GM21619 (cell line): ENCODE measurements around the gene VSTM4.

Experiments
- ATAC-seq: cut with Tn5 transposase; IDR thresholded peaks from one replicate; pipeline ENCODE4 v1.9.1; 2021; ENCODE audit not compliant: unreplicated experiment

The VSTM4 gene

GRCh38 chr10:48981310-48981907 lies 133.9 kb downstream of the VSTM4 start:
- ATAC-seq, result no peak

DNA sequence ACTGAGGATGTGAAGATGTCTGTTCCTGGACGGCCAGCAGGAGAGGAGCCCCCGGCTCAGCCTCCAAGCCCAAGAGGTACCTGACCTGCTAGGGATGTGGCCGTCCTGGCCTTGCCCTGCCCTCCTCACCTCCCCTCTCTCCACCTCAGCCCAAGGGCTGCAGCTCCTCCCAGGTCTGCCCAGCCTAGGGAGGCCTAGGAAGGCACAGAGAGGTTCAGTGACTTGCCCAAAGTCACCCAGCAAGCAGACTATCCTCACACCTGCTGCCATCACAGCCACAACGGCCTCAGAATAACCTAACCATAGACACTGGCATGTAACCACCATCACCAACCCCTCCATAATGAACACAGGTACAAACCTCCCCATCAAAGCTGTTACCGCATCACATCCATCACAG lies 137.0 kb downstream of the VSTM4 start:
- no peak for ATAC-seq

- no peak for ATAC-seq
These were observed 139.1 kb downstream of the VSTM4 start for GRCh38 chr10:48976196-48976595.

GRCh38 chr10:48974510-48975156 lies 140.7 kb downstream of the VSTM4 start:
- no peak for ATAC-seq

DNA sequence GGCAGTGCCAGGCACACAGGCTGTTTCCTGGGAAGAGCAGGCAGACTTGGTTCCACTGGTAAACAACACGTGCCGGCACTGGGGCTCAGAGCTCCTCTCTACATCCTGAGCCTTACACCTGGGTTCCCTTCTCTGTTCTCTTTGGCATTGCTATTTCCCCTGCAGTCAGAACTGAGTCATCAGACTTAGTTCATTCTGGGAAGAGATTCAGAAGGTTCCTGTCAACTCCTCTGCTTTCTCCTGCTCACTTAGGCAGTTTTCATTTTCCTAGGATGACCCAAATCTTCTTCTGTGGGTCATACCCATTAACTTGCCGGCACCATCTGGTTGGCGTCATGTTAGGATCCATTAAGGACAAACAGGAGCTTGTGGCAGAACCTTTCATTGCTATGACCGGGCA lies 142.3 kb downstream of the VSTM4 start:
- no peak for ATAC-seq

DNA sequence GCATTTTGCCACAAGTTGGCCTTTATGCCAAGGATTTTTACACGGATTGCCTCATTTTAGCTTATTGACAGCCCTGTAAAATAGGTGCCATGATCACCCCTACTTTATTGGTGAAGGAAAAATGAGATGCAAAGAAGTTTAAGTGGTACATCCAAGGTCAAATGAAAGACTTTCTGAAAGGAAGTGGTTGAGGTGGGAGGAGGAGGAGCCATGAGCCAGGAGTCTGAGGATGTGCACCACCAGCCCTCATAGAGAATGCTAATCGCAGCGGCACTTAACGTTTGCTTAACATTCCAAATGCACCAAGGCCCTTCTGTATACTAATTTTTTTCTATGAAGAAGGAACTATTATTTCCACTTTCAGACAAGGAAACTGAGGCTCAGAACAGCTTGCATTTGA lies 144.7 kb downstream of the VSTM4 start:
- no peak for ATAC-seq

GRCh38 chr10:48970046-48970445 lies 145.3 kb downstream of the VSTM4 start:
- no peak for ATAC-seq

DNA sequence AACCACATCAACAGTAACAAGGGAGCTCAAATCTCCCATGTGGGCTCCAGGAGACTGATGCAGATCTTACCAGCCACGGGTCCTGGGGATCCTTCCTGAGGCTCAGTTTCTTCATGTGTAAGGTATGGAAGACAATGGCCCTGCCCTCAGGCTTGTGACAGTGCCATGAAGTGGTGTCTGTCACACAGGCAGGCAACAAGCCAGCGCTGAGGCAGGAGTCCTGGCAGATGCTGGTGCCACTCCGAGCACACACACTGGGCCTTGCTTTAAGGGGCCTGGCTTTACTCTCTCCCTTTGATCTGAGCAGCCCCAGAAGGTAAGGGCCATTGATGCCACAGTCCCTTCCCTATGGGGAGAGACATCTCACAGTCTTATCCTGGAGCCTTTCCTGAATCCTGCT lies 147.3 kb downstream of the VSTM4 start:
- no peak for ATAC-seq

DNA sequence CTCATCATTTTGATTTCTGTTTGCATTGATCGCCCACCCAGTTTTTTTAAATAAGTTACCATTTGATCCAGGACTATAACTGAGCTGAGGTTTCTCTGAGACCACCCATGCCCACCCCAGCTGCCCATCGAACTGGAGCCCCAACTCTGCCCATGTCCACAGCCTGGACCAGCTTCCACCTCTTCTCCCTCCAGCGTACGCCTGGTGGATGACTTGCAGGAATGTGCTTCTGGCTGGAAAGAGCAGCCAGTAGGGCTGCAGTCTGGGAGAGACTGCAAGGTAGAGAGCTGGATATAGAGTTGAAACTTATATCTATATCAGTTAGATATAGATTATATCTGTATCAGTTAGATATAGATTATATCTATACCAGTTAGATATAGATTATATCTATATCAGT lies 149.9 kb downstream of the VSTM4 start:
- no peak for ATAC-seq
